Brain microvascular endothelial cell (primary cell): Measurements from ENCODE around the gene MAN2A1.
A peak's percentile ranks its signal among the peaks of the same experiment; 100 is the strongest.

Experiments used
- DNase-seq: peaks from one replicate; pipeline ENCODE4 v3.0.0-alpha.2; 2020
- H3K27ac ChIP-seq: fragments of 250-450 bp; sonication (Bioruptor Pico); 2 replicates; pipeline ENCODE4 v1.5.1; 2020; ENCODE audit warnings: mild to moderate bottlenecking, moderate library complexity
- H3K27me3 ChIP-seq: fragments of 250-450 bp; sonication (Bioruptor Pico); replicated peaks from 2 replicates; pipeline ENCODE4 v1.5.1; 2020; ENCODE audit warnings: mild to moderate bottlenecking
- H3K36me3 ChIP-seq: fragments of 250-450 bp; sonication (Bioruptor Pico); replicated peaks from 2 replicates; pipeline ENCODE4 v1.5.1; 2020; ENCODE audit warnings: mild to moderate bottlenecking
- H3K4me3 ChIP-seq: 2 replicates; pipeline ENCODE4 v1.5.1; 2011; ENCODE audit warnings: low read depth, mild to moderate bottlenecking, control low read depth, low read length, moderate library complexity
- in situ Hi-C: cut with HindIII; loops from 2 replicates; pipeline ENCODE4 v1.10.0; 2017; ENCODE audit warnings: low sequenced_read_pairs, low pct_ligation_motif_present
- TF ChIP-seq, protein P1 (sequence below): IDR thresholded peaks from 2 replicates; pipeline ENCODE4 v1.5.1; 2011; ENCODE audit warnings: low read depth, mild to moderate bottlenecking, moderate library complexity, low read length, control low read depth, inconsistent platforms; ENCODE audit errors: missing control alignments

The MAN2A1 gene

DNA sequence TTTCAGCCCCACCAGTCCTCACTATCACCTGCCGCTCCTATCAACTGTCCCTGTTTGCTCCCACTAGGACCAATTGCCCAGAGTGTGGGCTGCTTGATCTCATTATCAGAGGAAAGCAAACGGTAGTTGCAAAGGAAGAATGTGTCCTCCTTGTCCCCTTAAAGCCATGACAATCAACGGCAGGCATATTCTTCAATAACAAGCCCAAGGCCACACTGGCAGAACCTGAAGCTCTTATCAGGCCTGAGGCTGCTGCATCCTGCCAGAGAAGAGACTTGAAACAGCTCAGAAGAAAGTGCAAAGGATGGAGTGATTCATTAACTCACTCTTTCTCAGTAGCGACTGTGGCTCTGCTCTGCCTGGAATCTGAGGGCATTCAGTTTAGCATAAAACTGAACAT, 39.2 kb upstream of the MAN2A1 start:
- DNase-seq, result no peak
- in situ Hi-C loops, result no loop called here
- Histone ChIP-seq H3K27me3 (no peaks in the 10 kb centered on the region), H3K36me3 (no peaks in the 10 kb centered on the region), H3K27ac (no peak overlapping the region), H3K4me3 (no peak overlapping the region)
- TF ChIP-seq, protein P1, sequence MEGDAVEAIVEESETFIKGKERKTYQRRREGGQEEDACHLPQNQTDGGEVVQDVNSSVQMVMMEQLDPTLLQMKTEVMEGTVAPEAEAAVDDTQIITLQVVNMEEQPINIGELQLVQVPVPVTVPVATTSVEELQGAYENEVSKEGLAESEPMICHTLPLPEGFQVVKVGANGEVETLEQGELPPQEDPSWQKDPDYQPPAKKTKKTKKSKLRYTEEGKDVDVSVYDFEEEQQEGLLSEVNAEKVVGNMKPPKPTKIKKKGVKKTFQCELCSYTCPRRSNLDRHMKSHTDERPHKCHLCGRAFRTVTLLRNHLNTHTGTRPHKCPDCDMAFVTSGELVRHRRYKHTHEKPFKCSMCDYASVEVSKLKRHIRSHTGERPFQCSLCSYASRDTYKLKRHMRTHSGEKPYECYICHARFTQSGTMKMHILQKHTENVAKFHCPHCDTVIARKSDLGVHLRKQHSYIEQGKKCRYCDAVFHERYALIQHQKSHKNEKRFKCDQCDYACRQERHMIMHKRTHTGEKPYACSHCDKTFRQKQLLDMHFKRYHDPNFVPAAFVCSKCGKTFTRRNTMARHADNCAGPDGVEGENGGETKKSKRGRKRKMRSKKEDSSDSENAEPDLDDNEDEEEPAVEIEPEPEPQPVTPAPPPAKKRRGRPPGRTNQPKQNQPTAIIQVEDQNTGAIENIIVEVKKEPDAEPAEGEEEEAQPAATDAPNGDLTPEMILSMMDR, result no peak

DNA sequence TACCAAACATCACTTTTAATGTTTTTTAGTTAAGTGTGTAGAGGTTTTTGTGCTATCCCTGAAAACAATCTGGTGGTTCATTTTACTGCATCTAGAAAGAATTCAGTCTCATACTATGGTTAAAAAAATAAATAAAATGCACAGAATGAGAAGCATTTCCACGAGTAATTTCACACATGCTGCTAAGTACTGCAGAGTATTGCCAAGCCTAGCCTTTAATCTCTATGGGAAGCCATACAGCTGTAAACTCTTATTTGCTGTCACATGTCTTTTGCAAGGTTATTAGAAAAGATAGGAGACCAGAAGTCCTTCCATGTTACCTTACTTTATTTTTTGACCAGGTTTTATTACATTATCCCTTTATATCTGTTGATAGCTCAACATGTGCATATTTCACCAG, 37.6 kb upstream of the MAN2A1 start:
- H3K36me3 ChIP-seq, result no peaks in the 10 kb centered on the region
- TF ChIP-seq, protein P1, result no peak
- no peak overlapping the region for H3K27ac ChIP-seq
- H3K27me3 ChIP-seq, result no peaks in the 10 kb centered on the region
- in situ Hi-C loops, result no loop called here
- DNase-seq, result no peak
- H3K4me3 ChIP-seq, result no peak overlapping the region

DNA sequence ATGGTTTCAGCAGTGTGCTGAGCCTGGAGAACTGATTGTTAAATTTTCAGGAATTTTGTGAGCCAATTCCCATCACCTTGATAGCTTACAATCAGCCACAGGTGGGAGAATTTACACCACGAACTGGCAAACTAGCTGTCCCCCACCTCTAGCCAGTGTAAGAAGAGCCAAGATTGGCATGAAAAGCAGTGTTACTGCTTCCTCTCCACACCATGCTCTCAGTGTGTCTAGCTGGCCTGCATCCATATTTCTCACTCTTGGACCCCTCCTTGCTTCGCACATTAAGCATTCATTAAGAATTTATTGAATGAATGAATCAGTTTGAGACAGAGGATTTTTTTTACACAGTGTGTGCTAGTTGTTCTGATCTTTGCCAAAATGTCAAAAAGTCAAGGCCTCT, 36.7 kb upstream of the MAN2A1 start:
- Histone ChIP-seq H3K4me3 (no peak overlapping the region), H3K27ac (no peak overlapping the region), H3K27me3 (no peaks in the 10 kb centered on the region), H3K36me3 (no peaks in the 10 kb centered on the region)
- TF ChIP-seq, protein P1, result no peak
- DNase-seq, result no peak
- in situ Hi-C loops, result no loop called here

DNA sequence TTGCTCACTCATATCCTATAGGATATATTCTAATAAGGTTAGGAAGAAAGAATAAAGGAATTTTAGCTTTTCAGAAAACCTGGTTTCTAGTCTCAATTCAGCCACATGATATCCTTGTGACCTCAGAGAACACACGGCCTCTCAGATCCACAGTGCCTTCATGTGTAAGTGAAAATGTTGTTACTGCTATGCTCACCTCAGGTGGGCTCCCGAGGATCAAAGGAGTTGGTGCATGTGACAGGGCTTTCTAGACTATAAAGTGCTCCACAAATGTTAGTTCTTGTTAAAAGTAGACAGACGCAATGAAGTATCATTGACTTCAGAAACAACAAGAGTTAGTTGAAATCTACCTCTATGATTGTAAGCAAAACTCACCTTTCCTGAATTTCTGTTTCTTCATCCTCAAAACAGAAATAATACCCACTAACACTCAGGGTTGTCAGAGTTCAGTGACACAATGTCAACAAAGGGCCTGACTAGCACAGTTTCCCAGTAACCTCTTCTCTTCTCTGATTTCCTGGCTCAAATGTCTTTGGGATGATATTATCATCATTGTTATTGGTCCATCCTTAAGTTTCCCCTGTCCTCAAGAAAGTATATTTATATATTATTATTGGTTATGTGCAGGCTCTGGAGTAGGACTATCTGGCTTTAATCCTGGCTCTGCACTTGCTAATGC, 36.0 kb upstream of the MAN2A1 start:
- Histone ChIP-seq H3K4me3 (no peak overlapping the region), H3K36me3 (no peaks in the 10 kb centered on the region), H3K27me3 (no peaks in the 10 kb centered on the region), H3K27ac (no peak overlapping the region)
- TF ChIP-seq, protein P1, result no peak
- in situ Hi-C loops, result no loop called here
- no peak for DNase-seq

DNA sequence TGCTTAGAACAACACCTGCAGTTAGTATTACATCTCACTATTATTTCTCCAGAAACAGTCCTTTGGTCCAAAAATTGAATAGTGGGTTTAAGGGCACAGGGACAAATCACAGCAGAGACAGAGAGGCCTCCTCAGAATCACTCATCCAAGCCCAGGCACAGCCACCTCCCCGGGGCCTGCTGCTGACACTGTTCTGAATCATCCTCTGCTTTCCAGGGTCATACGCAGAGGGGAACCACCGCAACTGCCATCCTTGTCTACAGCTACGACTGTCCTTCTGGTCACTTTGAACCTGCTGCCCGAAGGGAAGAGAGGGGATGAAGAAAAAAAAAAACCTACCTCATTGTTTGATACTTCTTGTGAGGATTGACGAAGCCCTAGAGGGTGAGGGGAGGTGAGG, 35.3 kb upstream of the MAN2A1 start:
- Histone ChIP-seq H3K27me3 (no peaks in the 10 kb centered on the region), H3K27ac (no peak overlapping the region), H3K4me3 (no peak overlapping the region), H3K36me3 (no peaks in the 10 kb centered on the region)
- TF ChIP-seq, protein P1, result no peak
- in situ Hi-C loops, result no loop called here
- peak; percentile 52 for DNase-seq

DNA sequence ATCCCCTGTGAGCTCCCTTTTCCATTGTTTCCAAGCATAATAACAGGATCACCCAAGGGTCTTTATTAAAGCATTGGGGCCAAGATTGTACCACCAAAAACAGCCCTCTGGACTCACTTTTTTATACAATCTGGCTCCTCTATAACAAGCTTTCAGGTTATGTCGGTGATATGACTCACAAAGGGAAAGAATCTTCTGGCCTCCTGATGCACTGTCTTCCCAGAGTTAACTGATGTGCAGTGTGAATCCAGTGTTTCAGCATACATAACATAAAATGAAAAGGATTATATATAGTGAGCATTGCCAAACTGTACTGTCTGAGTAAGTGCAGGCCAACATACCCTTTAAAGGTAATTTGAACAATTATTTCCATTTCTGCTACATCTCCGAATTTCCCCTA, 33.9 kb upstream of the MAN2A1 start:
- DNase-seq, result peak; percentile 16
- TF ChIP-seq, protein P1, result no peak
- Histone ChIP-seq H3K36me3 (no peaks in the 10 kb centered on the region), H3K27ac (no peak overlapping the region), H3K4me3 (no peak overlapping the region), H3K27me3 (no peaks in the 10 kb centered on the region)
- in situ Hi-C loops, result no loop called here
